Gastroesophageal sphincter (tissue), 4 donors: ENCODE results near the gene PCSK7. TPM values are rescaled to one million over a fixed set of nuclear protein-coding genes. Genes with fewer than 3 reads are reported as not detected.

ENCODE experiments used
- ATAC-seq: fragments of 150-250 bp; one replicate; pipeline ENCODE4 v1.9.1; 2016; ENCODE audit warnings: mild to moderate bottlenecking, moderate library complexity
- H3K27ac ChIP-seq, 4 donors: fragments of 200-600 bp; sonication (generic) in 3 of 4; 1 replicate in 3 of 4; 2 replicates in 1 of 4; pipeline ENCODE4 v1.5.1; 2016 to 2019
- H3K27me3 ChIP-seq: fragments of 200-600 bp; sonication (generic); one replicate; pipeline ENCODE4 v1.5.1; 2019
- H3K36me3 ChIP-seq, 2 donors: fragments of 200-600 bp; sonication (generic); one replicate each; pipeline ENCODE4 v1.5.1; 2019; ENCODE audit warnings: control low read depth in 1 of 2
- H3K4me1 ChIP-seq, 3 donors: fragments of 200-600 bp; sonication (generic); 1 replicate in 2 of 3; 2 replicates in 1 of 3; pipeline ENCODE4 v1.5.1; 2016 to 2019; ENCODE audit warnings: control low read depth in 2 of 3
- H3K4me3 ChIP-seq, 2 donors: fragments of 200-600 bp; sonication (generic); one replicate each; pipeline ENCODE4 v1.5.1; 2019; ENCODE audit warnings: mild to moderate bottlenecking in 1 of 2, moderate library complexity in 1 of 2
- H3K9me3 ChIP-seq, 3 donors: fragments of 200-600 bp; sonication (generic); one replicate each; pipeline ENCODE4 v1.5.1; 2017 to 2019; ENCODE audit warnings: control low read depth in 2 of 3
- CTCF ChIP-seq, 4 experiments: fragments of 200-600 bp in 2 of 4; fragments of 450-650 bp in 2 of 4; sonication (generic) in 1 of 4; IDR thresholded peaks; one replicate each; pipeline ENCODE4 v1.5.1; 2017 to 2019; ENCODE audit warnings: antibody characterized with exemption in 4 of 4, mild to moderate bottlenecking in 2 of 4, moderate library complexity in 2 of 4
- EP300 ChIP-seq: sonication (generic); formaldehyde crosslinking; IDR thresholded peaks from one replicate; pipeline ENCODE4 v1.6.1; 2017; ENCODE audit warnings: antibody characterized with exemption, mild to moderate bottlenecking
- POLR2A ChIP-seq, 2 donors: fragments of 450-650 bp; IDR thresholded peaks; one replicate each; pipeline ENCODE4 v1.6.1; 2017; ENCODE audit warnings: antibody characterized with exemption in 2 of 2, mild to moderate bottlenecking in 2 of 2, moderate library complexity in 1 of 2
- POLR2AphosphoS5 ChIP-seq: sonication (generic); formaldehyde crosslinking; IDR thresholded peaks from one replicate; pipeline ENCODE4 v1.6.1; 2017; ENCODE audit warnings: antibody characterized with exemption
- WGBS, 2 donors: methylation state at CpG; one replicate each; pipeline ENCODE4 v1.1.5; 2018; ENCODE audit warnings: low coverage in 1 of 2; 5-methylcytosine and 5-hydroxymethylcytosine counted together
- total RNA-seq, 4 donors: library from RNA; depleted of rRNA; stranded (reverse); fragments of >200 nt; gene quantifications; one replicate each; pipeline ENCODE4 v1.1.0, GENCODE V29; 2016

PCSK7 gene
- total RNA-seq, 4 donors from 2014 or later, result 28.9 to 40.5 (median 35.3) TPM

GRCh38 chr11:117205211-117205818 lies 26.6 kb downstream of the PCSK7 start:
- no peak for ATAC-seq
- H3K4me3 ChIP-seq, result peak overlapping the region in 1 of 2 donors; percentile 73
- TF ChIP-seq POLR2AphosphoS5 (peak; percentile 66), CTCF (IDR thresholded peaks at IDR 0.05) (no peak), POLR2A (IDR thresholded peaks at IDR 0.05) (peak in 1 of 2 donors; percentile 10)
- H3K9me3 ChIP-seq, result no peaks in the 10 kb centered on the region
- peak overlapping the region; percentile 97 to 99 (median 97) for H3K27ac ChIP-seq
- peaks cover 0 to 42% of the 10 kb centered on the region in 2 donors for H3K36me3 ChIP-seq
- no peaks in the 10 kb centered on the region for H3K27me3 ChIP-seq
- H3K4me1 ChIP-seq, result peaks cover 0 to 51% (median 4%) of the 10 kb centered on the region in 3 donors
- 13 to 59% methylated on average over 2 of the region's 11 CpGs for WGBS, 2 donors

GRCh38 chr11:117204283-117205080 lies 27.4 kb downstream of the PCSK7 start:
- H3K4me3 ChIP-seq, result peak overlapping the region; percentile 73 to 80
- H3K27ac ChIP-seq, result peak overlapping the region; percentile 97 to 99 (median 97)
- TF ChIP-seq POLR2AphosphoS5 (peak; percentile 7), CTCF (IDR thresholded peaks at IDR 0.05) (no peak), POLR2A (IDR thresholded peaks at IDR 0.05) (peak; percentile 6 to 13)
- 38 to 47% methylated on average over 6 to 8 of the region's 17 CpGs for WGBS, 2 donors
- peaks cover 0 to 42% of the 10 kb centered on the region in 2 donors for H3K36me3 ChIP-seq
- H3K4me1 ChIP-seq, result peaks cover 0 to 55% (median 4%) of the 10 kb centered on the region in 3 donors
- ATAC-seq, result no peak
- H3K27me3 ChIP-seq, result no peaks in the 10 kb centered on the region
- no peaks in the 10 kb centered on the region for H3K9me3 ChIP-seq

- Histone ChIP-seq H3K4me3 (peak overlapping the region; percentile 73 to 80), H3K27ac (peak overlapping the region; percentile 97 to 99 (median 97)), H3K9me3 (no peaks in the 10 kb centered on the region), H3K27me3 (no peaks in the 10 kb centered on the region), H3K4me1 (peaks cover 0 to 70% (median 6%) of the 10 kb centered on the region in 3 donors), H3K36me3 (peaks cover 0 to 42% of the 10 kb centered on the region in 2 donors)
- TF ChIP-seq POLR2A (IDR thresholded peaks at IDR 0.05) (peak in 1 of 2 donors; percentile 43), EP300 (no peak), CTCF (IDR thresholded peaks at IDR 0.05) (no peak), POLR2AphosphoS5 (peak; percentile 73)
- no CpG with 5 or more reads among the region's 10 CpGs for WGBS, 2 donors
- ATAC-seq, result no peak
Observed at GRCh38 chr11:117203069-117203407, 28.8 kb downstream of the PCSK7 start.

- peak overlapping the region; percentile 73 to 80 for H3K4me3 ChIP-seq
- ATAC-seq, result no peak
- WGBS, 2 donors, result 0 to 47% methylated on average over 1 to 3 of the region's 7 CpGs
- no peaks in the 10 kb centered on the region for H3K27me3 ChIP-seq
- H3K27ac ChIP-seq, result peak overlapping the region; percentile 97 to 99 (median 97)
- H3K4me1 ChIP-seq, result peaks cover 0 to 75% (median 10%) of the 10 kb centered on the region in 3 donors
- TF ChIP-seq POLR2AphosphoS5, result no peak
- TF ChIP-seq CTCF (IDR thresholded peaks at IDR 0.05), result peak in 1 of 4 experiments; percentile 21
- no peaks in the 10 kb centered on the region for H3K9me3 ChIP-seq
- peaks cover 0 to 42% of the 10 kb centered on the region in 2 donors for H3K36me3 ChIP-seq
Observed at GRCh38 chr11:117202386-117203068, 29.3 kb downstream of the PCSK7 start.
